Stimulated activated CD8-positive, alpha-beta memory T cell treated with anti-CD3 and anti-CD28 coated beads, Interleukin-7, amount 100 ng/mL, for 48 hours (primary cell): ENCODE data around the gene PTPRQ.

Experiments used
- DNase-seq, 2 donors: peaks; one replicate each; pipeline ENCODE4 v3.0.0-alpha.2; 2020; ENCODE audit warnings: low read depth in 1 of 2; ENCODE audit errors: extremely low read depth in 1 of 2

PTPRQ gene

DNA sequence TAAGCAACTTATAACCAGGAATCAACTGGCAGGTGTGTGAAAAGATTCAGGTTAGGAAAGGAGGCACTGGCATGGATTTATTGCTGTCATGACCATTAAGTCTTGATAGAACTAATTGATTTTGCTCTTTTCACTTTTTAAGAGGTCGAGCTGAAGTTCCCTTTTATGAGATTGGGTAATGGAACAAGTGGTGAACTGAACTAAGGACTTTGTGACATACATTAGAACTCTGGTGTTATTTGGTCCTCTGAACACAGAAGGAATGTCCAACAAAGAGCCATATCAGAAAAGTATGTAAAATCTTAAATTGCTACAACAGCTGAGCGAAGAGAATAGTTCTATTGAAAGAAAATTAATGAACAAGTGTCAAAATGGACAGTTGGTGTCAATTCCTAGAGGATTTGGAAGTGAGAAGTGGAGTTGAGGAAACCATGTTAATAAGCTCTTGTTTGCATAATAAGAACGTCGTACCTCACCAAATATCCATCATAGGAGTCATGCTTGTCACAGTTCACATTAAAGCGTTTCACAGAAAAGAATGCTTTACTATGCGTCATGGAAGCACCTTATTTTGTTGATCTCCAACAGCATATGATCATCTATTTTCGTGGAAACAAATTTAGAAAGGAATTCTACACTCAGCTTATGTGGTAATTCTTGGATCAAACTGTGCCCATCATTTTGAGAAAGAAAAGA lies 255.0 kb downstream of the PTPRQ start:
- no peak for DNase-seq

DNA sequence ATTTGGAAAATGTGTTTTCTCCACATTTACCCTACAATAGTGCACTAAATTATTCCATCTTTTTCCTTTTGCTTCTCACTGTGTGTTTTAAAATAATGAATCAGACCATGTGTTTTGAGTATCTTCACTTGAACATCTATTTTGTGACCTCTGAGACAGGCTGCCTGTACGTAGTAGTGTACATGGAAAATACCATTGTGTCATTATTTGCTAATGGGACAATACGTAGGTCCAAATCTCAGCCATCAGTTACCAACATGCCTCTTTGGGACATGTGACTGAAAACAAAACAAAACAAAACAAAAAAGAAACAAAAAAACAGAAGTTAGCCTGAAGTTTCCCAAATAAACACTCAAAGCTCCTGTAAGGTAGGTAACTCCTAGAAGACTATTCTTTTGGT lies 256.3 kb downstream of the PTPRQ start:
- DNase-seq = no peak

DNA sequence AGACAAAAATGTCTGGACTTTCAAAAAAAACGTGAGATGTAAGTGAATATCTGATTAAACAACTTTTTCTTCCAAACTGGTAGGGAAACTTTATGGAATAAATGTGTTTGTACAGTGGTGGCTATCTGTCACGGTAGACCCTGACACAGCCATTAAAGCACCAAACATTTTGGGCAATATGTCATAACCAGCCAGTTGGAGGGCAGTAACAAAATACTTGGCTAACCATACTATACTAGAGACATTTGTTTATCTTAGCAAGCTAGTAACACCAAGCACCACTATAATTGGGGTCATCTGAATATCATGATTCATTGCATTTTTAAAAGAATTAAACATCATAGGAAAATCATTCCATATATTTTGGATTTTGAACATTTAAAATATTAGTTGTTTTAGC lies 257.4 kb downstream of the PTPRQ start:
- no peak for DNase-seq

DNA sequence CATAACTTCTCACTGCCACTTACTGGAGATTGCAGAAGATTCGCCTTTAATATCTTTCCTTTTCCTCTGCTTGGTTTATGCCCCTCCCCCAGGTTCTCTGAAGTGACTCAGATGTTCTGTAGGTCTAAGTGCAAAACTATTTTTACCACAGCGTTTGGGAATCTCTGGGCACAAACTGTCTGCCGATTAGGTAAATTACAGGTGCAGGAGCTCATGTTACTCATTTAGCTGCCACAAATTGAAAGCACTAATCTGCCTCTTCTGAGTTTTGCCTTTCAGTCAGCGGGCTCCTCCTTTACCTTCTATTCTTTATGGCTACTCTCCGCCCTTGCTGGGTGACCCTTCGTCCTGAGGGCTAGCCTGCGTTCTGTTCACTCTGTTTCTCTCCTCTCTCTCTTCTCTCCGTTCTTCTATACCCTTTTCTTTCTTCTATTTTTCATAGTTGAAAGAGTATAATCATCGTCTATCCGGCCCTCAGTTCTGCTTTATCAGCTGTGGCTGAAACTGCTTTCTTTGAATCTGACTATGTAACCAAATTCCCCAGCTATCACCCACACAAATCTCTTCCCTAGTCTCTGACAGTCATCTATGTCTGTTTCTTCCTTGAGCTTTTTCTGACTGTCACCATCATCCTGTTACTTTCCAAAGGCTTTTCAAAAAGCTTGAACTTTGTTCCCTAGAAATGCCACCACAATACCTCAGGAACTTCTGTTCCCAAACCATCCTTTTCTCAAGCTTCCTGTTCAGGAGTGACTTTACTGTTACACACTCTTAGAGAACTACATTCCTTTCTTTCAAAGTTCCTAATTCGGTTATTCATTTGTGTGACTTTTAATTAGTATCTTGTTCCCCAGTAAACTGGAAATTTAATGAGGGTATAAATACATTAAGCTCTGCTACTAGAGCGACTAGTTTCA lies 259.1 kb downstream of the PTPRQ start:
- DNase-seq = no peak

DNA sequence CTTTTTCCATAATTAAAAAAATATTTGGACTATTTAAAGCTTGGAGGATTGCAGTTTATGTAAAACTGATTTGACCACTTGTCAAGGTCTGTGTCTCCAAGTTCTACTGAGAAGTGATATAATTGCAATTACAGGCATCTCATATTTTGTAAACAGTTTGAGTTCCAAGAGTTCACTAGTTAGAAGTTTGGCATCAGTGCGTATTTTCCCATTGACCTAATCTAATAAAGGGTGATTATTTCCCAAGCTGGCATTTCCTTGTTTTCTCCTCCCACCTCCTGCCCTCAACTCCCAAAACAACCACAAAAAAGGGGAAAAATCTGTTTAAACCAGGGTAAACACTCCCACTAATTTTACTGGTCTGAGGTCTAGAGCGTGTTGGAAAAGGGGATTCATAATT lies 260.4 kb downstream of the PTPRQ start:
- no peak for DNase-seq

DNA sequence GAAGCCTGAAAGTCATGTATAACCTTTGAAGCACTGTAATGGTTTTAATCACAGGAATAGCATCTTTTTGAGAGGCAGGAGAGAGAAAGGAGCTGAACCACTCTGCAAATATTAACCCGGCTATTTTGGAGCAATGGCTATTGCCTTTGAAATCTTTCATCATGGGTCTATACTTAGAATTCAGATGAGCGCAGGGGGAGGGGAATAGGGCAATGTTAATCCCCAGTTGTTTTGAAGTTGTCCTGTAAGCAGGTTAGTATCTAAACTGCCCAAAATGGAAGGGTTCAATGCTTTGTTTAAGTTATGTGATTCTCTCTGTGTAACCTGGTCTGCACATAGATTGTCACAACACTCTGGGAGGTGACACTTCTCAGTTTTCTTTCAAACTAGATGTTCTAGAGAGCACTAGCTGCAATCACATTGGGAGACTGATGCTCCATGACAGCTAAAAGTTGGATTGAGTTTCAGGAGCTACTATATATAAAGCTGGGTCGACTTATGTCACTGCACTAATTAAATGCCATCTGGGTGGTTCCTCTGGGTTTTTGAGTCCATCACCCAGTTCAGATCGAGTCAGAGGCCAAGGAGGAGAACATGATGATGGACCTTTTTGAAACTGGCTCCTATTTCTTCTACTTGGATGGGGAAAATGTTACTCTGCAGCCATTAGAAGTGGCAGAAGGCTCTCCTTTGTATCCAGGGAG lies 263.2 kb downstream of the PTPRQ start, which contains the start of gene MYF6:
Gene MYF6, plus strand, starts transcription at position 509 of the 704 bp plus-strand sequence. Its CDS starts 86 bp downstream, at position 595.
- DNase-seq = no peak

DNA sequence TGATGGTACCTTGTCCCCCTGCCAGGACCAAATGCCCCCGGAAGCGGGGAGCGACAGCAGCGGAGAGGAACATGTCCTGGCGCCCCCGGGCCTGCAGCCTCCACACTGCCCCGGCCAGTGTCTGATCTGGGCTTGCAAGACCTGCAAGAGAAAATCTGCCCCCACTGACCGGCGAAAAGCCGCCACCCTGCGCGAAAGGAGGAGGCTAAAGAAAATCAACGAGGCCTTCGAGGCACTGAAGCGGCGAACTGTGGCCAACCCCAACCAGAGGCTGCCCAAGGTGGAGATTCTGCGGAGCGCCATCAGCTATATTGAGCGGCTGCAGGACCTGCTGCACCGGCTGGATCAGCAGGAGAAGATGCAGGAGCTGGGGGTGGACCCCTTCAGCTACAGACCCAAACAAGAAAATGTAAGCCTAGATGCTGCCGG lies 263.8 kb downstream of the PTPRQ start:
- DNase-seq = no peak

DNA sequence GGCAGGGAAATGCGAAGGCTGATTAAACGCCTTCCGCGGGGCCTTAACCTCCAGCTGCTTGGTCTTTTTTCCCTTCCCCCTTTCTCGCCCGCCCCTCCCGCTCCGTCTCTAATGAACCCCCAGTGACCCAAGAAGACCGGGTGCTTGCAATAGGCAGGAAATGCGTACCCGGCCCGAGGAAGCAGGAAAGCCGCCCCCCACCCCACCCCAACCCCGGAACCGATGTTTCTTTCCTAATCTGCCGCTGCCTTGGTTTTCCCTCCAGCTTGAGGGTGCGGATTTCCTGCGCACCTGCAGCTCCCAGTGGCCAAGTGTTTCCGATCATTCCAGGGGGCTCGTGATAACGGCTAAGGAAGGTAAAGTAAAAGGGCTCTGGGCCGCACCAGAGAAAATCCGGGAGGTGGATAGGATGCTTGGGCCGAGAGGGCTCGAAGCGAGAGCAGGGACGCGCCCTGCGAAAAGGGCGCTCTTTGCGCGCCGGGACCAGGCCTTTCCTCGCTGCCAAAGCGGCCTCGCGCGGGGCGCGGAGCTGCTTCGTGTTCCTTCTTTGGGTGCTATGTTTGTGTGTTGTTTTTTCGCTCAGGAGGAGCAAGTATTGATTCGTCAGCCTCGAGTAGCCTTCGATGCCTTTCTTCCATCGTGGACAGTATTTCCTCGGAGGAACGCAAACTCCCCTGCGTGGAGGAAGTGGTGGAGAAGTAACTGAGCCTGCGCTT lies 264.4 kb downstream of the PTPRQ start:
- DNase-seq = no peak

DNA sequence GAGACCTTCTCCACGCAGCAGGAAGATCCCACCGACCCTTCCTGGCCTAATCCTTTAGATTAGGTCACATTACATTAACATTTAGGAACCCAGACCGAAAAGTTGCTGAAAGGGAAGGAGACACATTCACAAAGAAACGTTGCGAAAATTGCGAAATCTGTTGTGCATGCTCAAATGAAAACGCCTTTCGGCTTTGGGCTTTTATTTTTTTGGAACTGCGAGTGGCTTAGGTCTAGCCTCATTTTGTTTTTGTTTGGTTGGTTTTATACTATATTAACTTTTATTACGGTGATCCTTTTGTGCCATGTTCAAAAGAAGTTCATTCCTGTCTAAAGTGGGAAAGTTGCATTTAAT lies 264.9 kb downstream of the PTPRQ start:
- DNase-seq = no peak

DNA sequence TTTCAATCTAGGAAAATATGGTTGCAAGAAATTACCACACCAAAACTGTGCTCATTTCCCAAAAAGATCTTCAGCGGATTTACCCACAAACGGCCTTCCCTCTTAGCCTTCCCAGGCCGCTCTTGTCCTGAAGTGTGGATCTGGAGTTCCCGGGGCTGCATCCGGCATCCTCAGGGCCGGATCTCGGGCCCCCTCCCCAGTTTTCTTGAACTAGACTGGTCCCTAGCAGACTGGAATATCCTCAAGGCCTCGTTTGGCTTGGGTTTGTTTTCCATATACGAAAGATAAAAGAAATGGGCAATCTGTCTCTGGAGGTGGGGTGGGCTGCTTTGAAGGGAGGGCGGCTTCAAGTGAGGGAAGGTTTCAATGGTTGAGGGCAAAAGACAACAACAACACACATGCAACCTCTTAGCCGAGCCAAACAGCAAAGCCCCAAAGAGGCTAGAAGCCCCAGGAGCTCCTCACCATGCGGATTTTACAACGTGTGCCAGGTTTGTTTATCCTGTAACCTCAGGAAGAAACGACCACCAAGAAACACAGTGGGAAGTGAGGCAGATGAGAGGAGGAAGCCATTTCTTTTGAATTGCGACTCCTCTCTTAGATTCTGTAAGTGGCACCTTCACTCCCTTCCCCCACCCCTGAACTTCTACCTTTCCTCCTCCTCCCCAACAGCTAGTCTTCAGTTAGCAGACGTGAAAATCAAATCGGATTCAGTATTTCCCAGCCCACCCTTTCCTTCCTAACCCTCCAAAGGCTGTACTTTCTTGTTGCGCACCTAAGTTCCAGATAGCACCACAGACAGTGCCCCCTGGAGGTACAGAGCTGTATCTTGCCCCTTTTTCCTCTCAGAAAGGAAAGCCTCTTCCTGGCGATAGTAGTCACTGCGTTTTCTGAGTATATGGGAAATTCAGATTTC lies 266.0 kb downstream of the PTPRQ start:
- no peak for DNase-seq

DNA sequence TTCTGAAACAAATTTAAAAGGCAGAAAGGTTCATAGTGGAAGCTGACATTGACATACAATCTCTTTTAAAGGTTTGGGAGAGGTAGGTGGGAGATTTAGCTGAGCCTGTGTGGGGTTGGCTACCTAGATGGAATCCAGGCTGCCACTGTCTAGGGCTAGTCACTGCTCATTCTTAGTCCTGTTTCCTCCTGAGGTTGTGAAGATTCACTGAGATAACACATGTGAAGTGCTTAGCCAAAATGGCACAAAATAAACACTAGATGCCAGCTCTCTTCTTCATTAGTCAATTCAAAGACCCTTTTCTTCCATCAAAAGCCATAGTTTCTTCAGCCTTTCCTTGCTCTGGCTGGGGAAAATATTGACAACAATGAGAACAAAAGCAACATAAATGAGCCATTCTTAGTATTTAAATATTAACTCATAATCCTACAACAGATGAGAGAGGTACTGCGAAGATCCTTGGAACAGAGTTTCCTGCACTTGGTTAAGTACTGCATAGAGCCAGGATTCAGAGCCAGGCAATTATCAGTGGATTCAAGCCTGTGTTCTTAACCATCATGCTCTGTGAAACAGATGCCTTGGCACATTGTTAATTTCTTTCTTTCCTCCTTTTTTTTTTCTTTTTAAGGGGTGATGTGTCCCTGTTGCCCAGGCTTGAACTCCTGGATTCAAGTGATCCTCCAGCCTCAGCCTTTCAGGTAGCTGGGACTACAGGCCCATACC lies 266.9 kb downstream of the PTPRQ start:
- no peak for DNase-seq

DNA sequence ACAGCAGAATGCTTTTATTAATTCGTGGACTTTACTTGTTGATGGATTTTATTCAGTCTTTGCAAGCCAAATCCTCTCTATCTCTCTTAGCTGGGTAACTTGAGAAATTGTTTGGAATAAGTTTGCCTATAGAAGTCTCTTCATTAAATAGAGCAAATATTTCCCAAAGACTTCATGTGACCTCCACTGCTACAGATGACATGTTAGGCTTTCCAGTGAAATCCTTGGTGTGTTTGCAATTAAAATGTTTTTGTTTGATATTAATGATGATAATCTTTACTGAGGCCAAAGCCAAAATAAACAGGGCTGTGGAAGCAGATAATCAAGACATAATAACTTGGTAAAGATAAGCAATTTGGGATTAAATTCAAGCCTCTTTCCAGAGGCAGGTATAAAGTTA lies 267.8 kb downstream of the PTPRQ start:
- DNase-seq = no peak

DNA sequence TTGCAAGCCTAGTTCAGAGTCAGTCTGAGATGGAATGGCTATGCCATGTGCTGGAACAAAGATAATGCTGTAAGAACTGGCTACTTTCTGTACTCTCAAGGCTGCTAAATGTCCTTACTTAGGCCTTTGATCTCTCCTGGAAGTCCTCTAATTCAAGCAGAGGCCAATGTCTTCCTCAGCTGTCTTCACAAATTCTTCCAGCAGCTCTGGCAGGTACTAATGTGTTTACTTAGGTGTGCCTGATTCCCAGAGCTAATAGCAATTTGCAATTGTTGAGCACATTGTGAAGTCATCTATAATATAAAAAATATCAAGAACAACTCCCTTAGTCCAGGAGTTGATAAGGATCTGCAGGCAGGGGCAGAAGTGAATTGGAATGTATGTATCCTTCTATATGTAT lies 268.8 kb downstream of the PTPRQ start:
- DNase-seq = no peak

DNA sequence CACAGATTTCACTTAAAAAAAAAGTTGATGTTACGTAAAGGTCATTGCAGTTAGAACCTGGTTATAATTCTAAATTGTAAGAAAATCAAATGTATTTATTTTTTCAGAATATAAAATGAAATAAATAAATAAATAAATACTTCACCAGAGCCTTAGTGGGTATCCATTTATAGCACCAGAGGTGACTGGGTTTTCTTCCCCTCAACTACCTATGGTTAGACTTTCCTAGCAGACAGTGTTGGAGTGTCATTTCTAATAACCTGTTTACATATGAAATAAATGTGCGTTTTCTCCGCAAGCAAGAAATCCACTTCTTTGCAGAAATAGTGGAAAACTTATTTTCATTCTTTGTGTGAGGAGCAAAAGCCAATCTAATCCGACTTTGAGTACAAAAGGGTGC lies 269.4 kb downstream of the PTPRQ start:
- no peak for DNase-seq

DNA sequence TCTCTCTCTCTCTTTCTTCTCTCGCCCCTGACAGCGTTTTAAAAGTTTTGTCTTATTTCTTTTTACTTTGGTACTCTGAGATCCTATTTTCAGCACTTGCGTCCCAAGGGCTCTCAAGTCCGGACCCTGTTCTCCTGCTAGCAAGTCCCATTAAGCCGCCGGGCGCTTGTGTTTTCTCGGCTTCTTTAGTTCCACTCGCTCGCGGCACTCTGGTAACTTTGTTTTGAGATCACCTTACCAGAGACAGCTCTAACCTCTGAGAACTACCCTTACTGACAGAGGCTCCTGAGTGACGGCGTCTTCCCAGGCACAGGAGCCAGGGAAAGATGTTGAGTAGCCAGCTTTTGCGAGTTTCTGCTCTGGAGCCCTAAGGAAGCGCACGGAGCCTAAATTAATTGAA lies 270.0 kb downstream of the PTPRQ start:
- DNase-seq = no peak

DNA sequence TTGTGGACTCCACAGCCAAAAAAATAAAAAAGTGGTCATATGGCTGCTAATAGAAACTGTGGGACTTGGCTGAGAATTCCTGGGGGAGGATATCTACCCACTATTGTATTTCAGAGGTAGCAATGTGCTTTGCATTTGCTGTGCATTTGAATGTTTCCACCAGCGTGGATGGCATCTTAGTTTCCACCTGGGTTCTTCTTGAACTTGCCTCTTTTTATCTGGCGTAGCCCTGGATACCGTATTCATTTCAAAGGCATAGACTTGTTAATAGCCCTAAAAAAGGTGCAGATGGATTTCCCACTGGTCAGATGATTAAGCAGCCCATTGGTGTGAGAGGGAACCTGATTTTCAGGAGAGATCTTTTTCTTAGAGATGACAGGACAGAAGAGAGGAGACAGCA lies 270.8 kb downstream of the PTPRQ start:
- no peak for DNase-seq

DNA sequence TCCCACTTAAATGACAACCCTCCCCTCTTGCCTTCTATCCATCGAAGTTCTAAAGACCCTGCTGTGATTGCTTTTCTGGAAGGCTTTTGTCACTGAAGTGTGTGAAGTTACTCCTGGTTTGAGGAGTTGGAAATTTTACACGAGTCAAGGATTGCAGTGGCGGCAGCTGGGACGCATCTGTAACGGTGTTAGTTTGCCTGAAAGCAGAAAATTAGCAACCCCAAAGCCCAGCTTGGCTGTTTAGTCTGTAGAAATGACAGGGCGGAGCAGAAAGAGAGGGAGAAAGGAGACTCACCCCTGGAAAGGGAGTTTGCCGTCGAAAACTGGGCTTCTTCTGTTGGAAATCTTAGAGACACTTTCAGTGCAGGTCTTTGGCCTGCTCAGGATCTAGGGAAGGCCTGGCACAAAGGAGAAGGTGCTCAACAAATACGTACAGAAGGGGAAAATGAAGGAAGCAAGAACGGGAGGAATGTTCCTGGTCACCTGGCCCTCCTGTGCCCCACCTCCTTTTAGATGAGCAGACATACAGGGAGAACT lies 271.7 kb downstream of the PTPRQ start:
- DNase-seq = no peak

DNA sequence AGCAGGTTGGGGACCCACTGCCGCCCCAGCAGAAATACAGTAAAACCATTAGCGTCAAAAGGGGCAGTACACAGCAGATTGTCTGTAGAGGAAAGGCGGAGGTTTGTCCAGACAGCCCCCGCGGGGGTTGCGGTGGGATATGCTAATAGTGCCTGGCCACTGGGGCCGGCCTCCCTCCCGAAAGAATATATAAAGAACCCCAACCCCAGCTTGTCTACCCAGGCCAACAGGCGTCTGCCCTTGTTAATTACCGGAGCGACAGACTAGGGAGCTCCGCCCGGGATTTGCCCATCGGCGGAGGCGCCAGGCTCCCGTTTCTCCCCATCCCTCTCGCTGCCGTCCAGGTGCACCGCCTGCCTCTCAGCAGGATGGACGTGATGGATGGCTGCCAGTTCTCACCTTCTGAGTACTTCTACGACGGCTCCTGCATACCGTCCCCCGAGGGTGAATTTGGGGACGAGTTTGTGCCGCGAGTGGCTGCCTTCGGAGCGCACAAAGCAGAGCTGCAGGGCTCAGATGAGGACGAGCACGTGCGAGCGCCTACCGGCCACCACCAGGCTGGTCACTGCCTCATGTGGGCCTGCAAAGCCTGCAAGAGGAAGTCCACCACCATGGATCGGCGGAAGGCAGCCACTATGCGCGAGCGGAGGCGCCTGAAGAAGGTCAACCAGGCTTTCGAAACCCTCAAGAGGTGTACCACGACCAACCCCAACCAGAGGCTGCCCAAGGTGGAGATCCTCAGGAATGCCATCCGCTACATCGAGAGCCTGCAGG lies 272.8 kb downstream of the PTPRQ start, which contains the start of gene MYF5:
Gene MYF5, plus strand, starts transcription at position 217 of the 774 bp plus-strand sequence. Its CDS starts 152 bp downstream, at position 369.
- no peak for DNase-seq
